Caco-2 (cell line): Measurements from ENCODE around the gene MYO9A. TPM values are rescaled to one million over a fixed set of nuclear protein-coding genes. Genes with fewer than 3 reads are reported as not detected.

Source experiments
- BruUV-seq: library from RNA; stranded (reverse); fragments of 400-500 nt; replicated peaks from 2 replicates; lab custom pipeline; 2021; lab: Mats Ljungman, UMichigan
- CTCF ChIA-PET: fragments of 300-600 bp; sonication (Branson Sonifier 250); formaldehyde crosslinking; loops from one replicate; lab custom pipeline; 2022; ENCODE audit warnings: antibody characterized with exemption; lab: Charles Lee
- POLR2A ChIA-PET: fragments of 300-600 bp; sonication (Branson Sonifier 250); formaldehyde crosslinking; loops from one replicate; lab custom pipeline; 2022; ENCODE audit warnings: antibody characterized with exemption; lab: Charles Lee
- DNase-seq, 2 experiments: peaks; one replicate each; pipeline versions ENCODE4 v3.0.0 to v3.0.0-alpha.2; 2020 to 2022
- H3K27me3 ChIP-seq: replicated peaks from 2 replicates; pipeline ENCODE4 v1.6.0; 2011; ENCODE audit warnings: low read length; ENCODE audit not compliant: control insufficient read depth, insufficient read depth
- H3K36me3 ChIP-seq: 2 replicates; pipeline ENCODE4 v1.5.1; 2011; ENCODE audit warnings: low read length; ENCODE audit not compliant: control insufficient read depth, insufficient read depth
- H3K4me1 ChIP-seq: fragments of 250-450 bp; sonication (Bioruptor Pico); 2 replicates; pipeline ENCODE4 v1.5.1; 2020; ENCODE audit warnings: mild to moderate bottlenecking
- H3K4me3 ChIP-seq: 2 replicates; pipeline ENCODE4 v1.5.1; 2011; ENCODE audit warnings: low read depth, mild to moderate bottlenecking, control low read depth, low read length
- H3K9me3 ChIP-seq: fragments of 250-450 bp; sonication (Bioruptor Pico); 2 replicates; pipeline ENCODE4 v1.5.1; 2020; ENCODE audit warnings: mild to moderate bottlenecking, moderate library complexity
- H3K27ac Mint-ChIP-seq: one replicate; pipeline ENCODE4 v1.8.0; 2022; ENCODE audit warnings: mixed read lengths; ENCODE audit not compliant: unreplicated experiment
- H3K27me3 Mint-ChIP-seq: one replicate; pipeline ENCODE4 v1.8.0; 2022; ENCODE audit warnings: mixed read lengths; ENCODE audit not compliant: insufficient read depth, unreplicated experiment
- H3K36me3 Mint-ChIP-seq: one replicate; pipeline ENCODE4 v1.8.0; 2022; ENCODE audit warnings: mild to moderate bottlenecking, mixed read lengths; ENCODE audit not compliant: insufficient read depth, unreplicated experiment
- H3K4me1 Mint-ChIP-seq: one replicate; pipeline ENCODE4 v1.8.0; 2022; ENCODE audit warnings: low read depth, mixed read lengths; ENCODE audit not compliant: unreplicated experiment
- H3K4me3 Mint-ChIP-seq: one replicate; pipeline ENCODE4 v1.8.0; 2022; ENCODE audit warnings: mild to moderate bottlenecking, moderate library complexity, mixed read lengths; ENCODE audit not compliant: unreplicated experiment
- H3K9me3 Mint-ChIP-seq: one replicate; pipeline ENCODE4 v1.8.0; 2022; ENCODE audit warnings: mixed read lengths; ENCODE audit not compliant: unreplicated experiment
- CTCF ChIP-seq, 2 experiments: fragments of 200-600 bp in 1 of 2; IDR thresholded peaks; 1 replicate in 1 of 2; 2 replicates in 1 of 2; pipeline versions ENCODE4 v1.5.1 to v1.8.0; 2011 to 2022; ENCODE audit warnings: antibody characterized with exemption in 1 of 2, control low read depth in 1 of 2, inconsistent platforms in 1 of 2, low read depth in 1 of 2, low read length in 1 of 2, mild to moderate bottlenecking in 1 of 2, moderate library complexity in 1 of 2; ENCODE audit not compliant: insufficient read depth in 1 of 2, severe bottlenecking in 1 of 2, unreplicated experiment in 1 of 2
- intact Hi-C: fragments of 100-400 bp; cut with micrococcal nuclease; formaldehyde crosslinking; loops from one replicate; pipeline ENCODE4 v1.10.0; 2022; ENCODE audit not compliant: unreplicated experiment
- total RNA-seq: library from RNA; stranded (reverse); gene quantifications from 2 replicates; pipeline ENCODE4 v1.2.3, GENCODE V29; 2022

MYO9A gene
- total RNA-seq, 1 experiment from 2014 or later = 71.9 TPM

- H3K4me1 ChIP-seq = no peaks in the 10 kb centered on the region
- no peak for TF ChIP-seq CTCF (IDR thresholded peaks at IDR 0.05; ENCODE audit: insufficient read depth in 1 of 2, low read depth in 1 of 2, low read length in 1 of 2, severe bottlenecking in 1 of 2, unreplicated experiment in 1 of 2)
- no peaks in the 10 kb centered on the region for H3K36me3 ChIP-seq
- no peak overlapping the region for H3K27ac Mint-ChIP-seq
- no peaks in the 10 kb centered on the region for H3K9me3 Mint-ChIP-seq
- H3K27me3 Mint-ChIP-seq = no peaks in the 10 kb centered on the region
- CTCF ChIA-PET = no interaction called here
- POLR2A ChIA-PET = no interaction called here
- no peak overlapping the region for H3K4me3 Mint-ChIP-seq
- no peak for DNase-seq
- no peak overlapping the region for H3K4me3 ChIP-seq
- intact Hi-C loops = loop anchor here (5.0 kb wide), 1 partner anchor 35 kb away; no protein-coding TSS in a partner anchor
- H3K9me3 ChIP-seq = no peaks in the 10 kb centered on the region
- no peaks in the 10 kb centered on the region for H3K36me3 Mint-ChIP-seq
- H3K27me3 ChIP-seq = no peaks in the 10 kb centered on the region
- no TSS peak for BruUV-seq
- H3K4me1 Mint-ChIP-seq = peaks cover 7% of the 10 kb centered on the region
These were observed 335.4 kb downstream of the MYO9A start for GRCh38 chr15:71782422-71783165.

GRCh38 chr15:71781965-71782265 lies 336.0 kb downstream of the MYO9A start:
- Mint-ChIP-seq H3K4me3 (no peak overlapping the region), H3K27me3 (no peaks in the 10 kb centered on the region), H3K27ac (no peak overlapping the region), H3K4me1 (peaks cover 7% of the 10 kb centered on the region), H3K36me3 (no peaks in the 10 kb centered on the region), H3K9me3 (no peaks in the 10 kb centered on the region)
- BruUV-seq = no TSS peak
- no peaks in the 10 kb centered on the region for H3K4me1 ChIP-seq
- CTCF ChIA-PET = no interaction called here
- DNase-seq = no peak
- no peaks in the 10 kb centered on the region for H3K27me3 ChIP-seq
- no peak overlapping the region for H3K4me3 ChIP-seq
- POLR2A ChIA-PET = no interaction called here
- no peak for TF ChIP-seq CTCF (IDR thresholded peaks at IDR 0.05; ENCODE audit: insufficient read depth in 1 of 2, low read depth in 1 of 2, low read length in 1 of 2, severe bottlenecking in 1 of 2, unreplicated experiment in 1 of 2)
- H3K9me3 ChIP-seq = no peaks in the 10 kb centered on the region
- no peaks in the 10 kb centered on the region for H3K36me3 ChIP-seq
- intact Hi-C loops = loop anchor here (5.0 kb wide), 1 partner anchor 35 kb away; no protein-coding TSS in a partner anchor

DNA sequence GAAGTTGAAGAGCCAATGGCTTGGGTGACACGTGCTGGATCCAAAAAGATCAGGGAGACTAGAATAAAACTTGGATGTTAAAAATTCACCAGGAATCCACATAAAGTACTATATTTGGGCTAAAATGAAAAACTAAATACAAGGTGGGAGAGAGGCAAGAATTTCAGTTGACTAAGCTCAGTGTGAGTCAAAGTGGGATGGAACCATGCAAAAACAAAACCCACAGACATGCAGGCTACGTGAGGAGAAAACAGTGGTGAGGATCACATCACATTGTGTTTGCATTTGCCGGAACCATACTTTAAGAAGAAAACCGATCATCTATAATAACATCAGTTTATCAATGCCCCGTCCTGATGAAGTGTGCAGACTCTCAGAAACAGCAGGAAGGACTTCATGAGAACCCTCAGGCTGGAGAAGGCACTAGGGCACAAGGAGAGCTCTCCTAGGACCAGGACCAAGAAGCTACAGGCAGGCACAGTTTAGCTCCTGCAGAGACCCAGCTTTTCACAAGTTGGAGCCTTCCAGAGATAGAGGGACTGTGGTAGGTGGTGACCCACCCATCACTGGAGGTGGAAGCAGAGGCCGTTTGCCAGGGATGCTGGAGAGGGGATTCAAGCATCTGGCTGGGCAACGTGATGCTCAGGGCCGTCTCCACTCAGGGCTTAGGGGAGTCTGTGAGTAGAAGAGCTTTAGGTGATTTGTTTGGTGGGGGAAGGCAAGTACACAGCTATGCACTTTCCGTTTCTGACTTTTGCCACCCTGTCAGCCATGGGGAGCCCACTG lies 336.6 kb downstream of the MYO9A start:
- H3K4me3 Mint-ChIP-seq = no peak overlapping the region
- BruUV-seq = no TSS peak
- CTCF ChIA-PET = interaction anchor here (1.2 kb wide), 2 partner anchors 9 to 102 kb away, joined by 4 to 5 read pairs; no protein-coding TSS in a partner anchor

More for the DNA sequence above, 336.6 kb downstream of the MYO9A start:
- Histone ChIP-seq H3K4me3 (no peak overlapping the region), H3K27me3 (no peaks in the 10 kb centered on the region), H3K9me3 (no peaks in the 10 kb centered on the region), H3K36me3 (no peaks in the 10 kb centered on the region), H3K4me1 (no peaks in the 10 kb centered on the region)
- intact Hi-C loops = loop anchor here (5.0 kb wide), 1 partner anchor 34 kb away; no protein-coding TSS in a partner anchor
- peaks cover 7% of the 10 kb centered on the region for H3K4me1 Mint-ChIP-seq
- H3K27me3 Mint-ChIP-seq = no peaks in the 10 kb centered on the region
- no peaks in the 10 kb centered on the region for H3K36me3 Mint-ChIP-seq
- POLR2A ChIA-PET = no interaction called here
- no peak overlapping the region for H3K27ac Mint-ChIP-seq
- no peaks in the 10 kb centered on the region for H3K9me3 Mint-ChIP-seq
- DNase-seq = no peak
- no peak for TF ChIP-seq CTCF (IDR thresholded peaks at IDR 0.05; ENCODE audit: insufficient read depth in 1 of 2, low read depth in 1 of 2, low read length in 1 of 2, severe bottlenecking in 1 of 2, unreplicated experiment in 1 of 2)
